AG09319 (cell line): ENCODE results near the gene ZC3H12D.
"Not testable (repeated sequence)": the region's sequence is repeated elsewhere in the genome, so short reads cannot be mapped to it uniquely, and the experiment has no call there.

Source experiments
- DNase-seq: peaks from one replicate; pipeline ENCODE4 v3.0.0-alpha.2; 2010; ENCODE audit warnings: low read depth; ENCODE audit errors: extremely low read depth
- CTCF ChIP-seq: IDR thresholded peaks from 2 replicates; pipeline ENCODE4 v1.5.1; 2011; ENCODE audit warnings: low read depth, mild to moderate bottlenecking, inconsistent platforms, low read length, moderate library complexity

Gene ZC3H12D

GRCh38 chr6:149450679-149451375 lies 34.0 kb downstream of the ZC3H12D start:
- TF ChIP-seq CTCF, result no peak
- no peak for DNase-seq

- TF ChIP-seq CTCF, result no peak
- no peak for DNase-seq
Measured at GRCh38 chr6:149449831-149450678, 34.8 kb downstream of the ZC3H12D start.

GRCh38 chr6:149448821-149449453 lies 35.9 kb downstream of the ZC3H12D start:
- no peak for DNase-seq
- no peak for TF ChIP-seq CTCF

- TF ChIP-seq CTCF, result no peak
- no peak for DNase-seq
Measured at GRCh38 chr6:149446791-149447376, 37.9 kb downstream of the ZC3H12D start.

GRCh38 chr6:149445573-149445972 lies 39.2 kb downstream of the ZC3H12D start:
- DNase-seq, result no peak
- TF ChIP-seq CTCF, result no peak

GRCh38 chr6:149445095-149445466 lies 39.7 kb downstream of the ZC3H12D start:
- DNase-seq, result no peak
- no peak for TF ChIP-seq CTCF

- not testable (repeated sequence) for DNase-seq
Measured at GRCh38 chr6:149444360-149445094, 40.3 kb downstream of the ZC3H12D start.
